Gastrocnemius medialis (tissue), 4 donors: ENCODE results near the gene SLC52A3.

ENCODE experiments used
- POLR2A ChIP-seq, 2 donors: fragments of 450-650 bp; IDR thresholded peaks; one replicate each; pipeline ENCODE4 v1.6.1; 2017; ENCODE audit warnings: antibody characterized with exemption in 2 of 2, mild to moderate bottlenecking in 2 of 2, moderate library complexity in 2 of 2
- TF ChIP-seq, protein P1 (sequence below), 5 experiments: fragments of 450-650 bp in 3 of 5; fragments of 200-600 bp in 2 of 5; sonication (generic) in 2 of 5; IDR thresholded peaks in 4 of 5; conservative IDR thresholded peaks in 1 of 5; 1 replicate in 4 of 5; 2 replicates in 1 of 5; pipeline ENCODE4 v1.5.1; 2016 to 2019; ENCODE audit warnings: antibody characterized with exemption in 5 of 5, mild to moderate bottlenecking in 3 of 5, moderate library complexity in 3 of 5

DNA sequence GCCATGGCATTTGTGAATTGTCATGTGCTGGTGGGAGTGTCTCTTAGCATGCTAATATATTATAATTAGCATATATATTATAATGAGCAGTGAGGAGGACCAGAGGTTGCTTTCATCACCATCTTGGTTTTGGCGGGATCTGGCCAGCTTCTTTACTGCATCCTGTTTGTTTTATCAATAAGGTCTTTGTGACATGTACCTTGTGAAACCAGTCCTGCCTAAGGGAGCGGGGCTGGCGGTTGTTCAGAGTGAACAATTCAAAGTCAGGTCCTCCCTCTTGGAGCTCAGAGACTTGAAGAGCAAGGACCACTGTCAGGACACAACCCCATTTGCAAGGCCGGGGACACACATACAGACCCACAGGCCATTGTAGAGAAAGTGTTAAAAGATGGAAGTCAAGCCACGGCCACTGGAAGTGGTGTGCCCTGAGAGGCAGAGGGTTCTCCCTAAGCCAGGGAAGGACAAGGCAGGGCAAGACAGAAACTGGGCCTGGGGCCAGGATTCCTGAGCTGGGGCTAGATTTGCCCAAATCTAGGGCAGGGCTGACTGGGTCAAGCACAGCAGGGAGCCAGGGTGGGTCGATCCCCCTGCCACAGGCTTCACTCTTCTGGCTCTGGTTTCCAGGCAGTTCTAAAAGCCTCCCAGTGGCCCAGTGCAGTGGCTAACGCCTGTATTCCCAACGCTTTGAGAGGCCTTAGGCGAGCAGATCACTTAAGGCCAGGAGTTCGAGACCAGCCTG, 14.2 kb downstream of the SLC52A3 start:
- TF ChIP-seq POLR2A (IDR thresholded peaks at IDR 0.05) = no peak
- TF ChIP-seq, protein P1, sequence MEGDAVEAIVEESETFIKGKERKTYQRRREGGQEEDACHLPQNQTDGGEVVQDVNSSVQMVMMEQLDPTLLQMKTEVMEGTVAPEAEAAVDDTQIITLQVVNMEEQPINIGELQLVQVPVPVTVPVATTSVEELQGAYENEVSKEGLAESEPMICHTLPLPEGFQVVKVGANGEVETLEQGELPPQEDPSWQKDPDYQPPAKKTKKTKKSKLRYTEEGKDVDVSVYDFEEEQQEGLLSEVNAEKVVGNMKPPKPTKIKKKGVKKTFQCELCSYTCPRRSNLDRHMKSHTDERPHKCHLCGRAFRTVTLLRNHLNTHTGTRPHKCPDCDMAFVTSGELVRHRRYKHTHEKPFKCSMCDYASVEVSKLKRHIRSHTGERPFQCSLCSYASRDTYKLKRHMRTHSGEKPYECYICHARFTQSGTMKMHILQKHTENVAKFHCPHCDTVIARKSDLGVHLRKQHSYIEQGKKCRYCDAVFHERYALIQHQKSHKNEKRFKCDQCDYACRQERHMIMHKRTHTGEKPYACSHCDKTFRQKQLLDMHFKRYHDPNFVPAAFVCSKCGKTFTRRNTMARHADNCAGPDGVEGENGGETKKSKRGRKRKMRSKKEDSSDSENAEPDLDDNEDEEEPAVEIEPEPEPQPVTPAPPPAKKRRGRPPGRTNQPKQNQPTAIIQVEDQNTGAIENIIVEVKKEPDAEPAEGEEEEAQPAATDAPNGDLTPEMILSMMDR (IDR thresholded peaks at IDR 0.05 in 4 of 5, conservative IDR thresholded peaks at IDR 0.05 in 1 of 5) = no peak
